Measurements from ENCODE around the gene KDM5B.
A peak's percentile ranks its signal among the peaks of the same experiment; 100 is the strongest.
"Not testable (repeated sequence)": the region's sequence is repeated elsewhere in the genome, so short reads cannot be mapped to it uniquely, and the experiment has no call there.

KDM5B gene

GRCh38 chr1:202836623-202837403, 28.6 kb upstream of the KDM5B start:
- DNase-seq (ENCODE audit: low read depth in 1 of 2, low spot score in 1 of 2) = peak; percentile 49 to 86
- in situ Hi-C loops (cut with HindIII; ENCODE audit: low pct_unique_long_range_greater_than_20kb, low sequenced_read_pairs) = no loop called here
- no peak for TF ChIP-seq JUND (IDR thresholded peaks at IDR 0.05; ENCODE audit: low read depth)

- no peak for DNase-seq (ENCODE audit: low read depth in 1 of 2, low spot score in 1 of 2)
- in situ Hi-C loops (cut with HindIII; ENCODE audit: low pct_unique_long_range_greater_than_20kb, low sequenced_read_pairs) = no loop called here
- no peak for TF ChIP-seq JUND (IDR thresholded peaks at IDR 0.05; ENCODE audit: low read depth)
These were observed 27.4 kb upstream of the KDM5B start for GRCh38 chr1:202835548-202836072.

- no peak for TF ChIP-seq JUND (IDR thresholded peaks at IDR 0.05; ENCODE audit: low read depth)
- in situ Hi-C loops (cut with HindIII; ENCODE audit: low pct_unique_long_range_greater_than_20kb, low sequenced_read_pairs) = no loop called here
- no peak for DNase-seq (ENCODE audit: low read depth in 1 of 2, low spot score in 1 of 2)
These were observed 26.7 kb upstream of the KDM5B start for GRCh38 chr1:202834771-202835547.

GRCh38 chr1:202831906-202832305, 23.7 kb upstream of the KDM5B start:
- in situ Hi-C loops (cut with HindIII; ENCODE audit: low pct_unique_long_range_greater_than_20kb, low sequenced_read_pairs) = no loop called here
- no peak for DNase-seq (ENCODE audit: low read depth in 1 of 2, low spot score in 1 of 2)
- no peak for TF ChIP-seq JUND (IDR thresholded peaks at IDR 0.05; ENCODE audit: low read depth)

GRCh38 chr1:202829223-202829622, 21.0 kb upstream of the KDM5B start:
- in situ Hi-C loops (cut with HindIII; ENCODE audit: low pct_unique_long_range_greater_than_20kb, low sequenced_read_pairs); DNase-seq (ENCODE audit: low read depth in 1 of 2, low spot score in 1 of 2): not testable (repeated sequence)

- in situ Hi-C loops (cut with HindIII; ENCODE audit: low pct_unique_long_range_greater_than_20kb, low sequenced_read_pairs) = no loop called here
- DNase-seq (ENCODE audit: low read depth in 1 of 2, low spot score in 1 of 2) = no peak
- no peak for TF ChIP-seq JUND (IDR thresholded peaks at IDR 0.05; ENCODE audit: low read depth)
These were observed 17.5 kb upstream of the KDM5B start for GRCh38 chr1:202825748-202826147.

- in situ Hi-C loops (cut with HindIII; ENCODE audit: low pct_unique_long_range_greater_than_20kb, low sequenced_read_pairs) = no loop called here
- DNase-seq (ENCODE audit: low read depth in 1 of 2, low spot score in 1 of 2) = no peak
- no peak for TF ChIP-seq JUND (IDR thresholded peaks at IDR 0.05; ENCODE audit: low read depth)
These were observed 13.2 kb upstream of the KDM5B start for GRCh38 chr1:202821467-202821866.

GRCh38 chr1:202818819-202819218, 10.6 kb upstream of the KDM5B start:
- DNase-seq (ENCODE audit: low read depth in 1 of 2, low spot score in 1 of 2) = no peak
- TF ChIP-seq JUND (IDR thresholded peaks at IDR 0.05; ENCODE audit: low read depth) = no peak
- in situ Hi-C loops (cut with HindIII; ENCODE audit: low pct_unique_long_range_greater_than_20kb, low sequenced_read_pairs) = no loop called here

- in situ Hi-C loops (cut with HindIII; ENCODE audit: low pct_unique_long_range_greater_than_20kb, low sequenced_read_pairs) = no loop called here
- peak in 1 of 2 experiments; percentile 49 for DNase-seq (ENCODE audit: low read depth in 1 of 2, low spot score in 1 of 2)
- TF ChIP-seq JUND (IDR thresholded peaks at IDR 0.05; ENCODE audit: low read depth) = no peak
These were observed 6.9 kb upstream of the KDM5B start for GRCh38 chr1:202815120-202815519.

- peak; percentile 71 to 94 for DNase-seq (ENCODE audit: low read depth in 1 of 2, low spot score in 1 of 2)
- TF ChIP-seq JUND (IDR thresholded peaks at IDR 0.05; ENCODE audit: low read depth) = no peak
- in situ Hi-C loops (cut with HindIII; ENCODE audit: low pct_unique_long_range_greater_than_20kb, low sequenced_read_pairs) = no loop called here
These were observed 4.2 kb upstream of the KDM5B start for GRCh38 chr1:202812176-202813026.

- in situ Hi-C loops (cut with HindIII; ENCODE audit: low pct_unique_long_range_greater_than_20kb, low sequenced_read_pairs) = no loop called here
- peak in 1 of 2 experiments; percentile 89 for DNase-seq (ENCODE audit: low read depth in 1 of 2, low spot score in 1 of 2)
- TF ChIP-seq JUND (IDR thresholded peaks at IDR 0.05; ENCODE audit: low read depth) = no peak
These were observed 3.3 kb upstream of the KDM5B start for GRCh38 chr1:202811296-202812175.
